A673 (cell line): ENCODE results near the gene SGO2.

ENCODE experiments used
- CTCF ChIP-seq: fragments of 300-800, 200-600 bp; sonication (generic); conservative IDR thresholded peaks from 2 replicates; pipeline ENCODE4 v1.5.1; 2017; ENCODE audit warnings: low read depth, mild to moderate bottlenecking, antibody characterized with exemption, low read length, moderate library complexity, mixed read lengths
- EZH2 ChIP-seq: fragments of 200-600 bp; sonication (generic); IDR thresholded peaks from 2 replicates; pipeline ENCODE4 v1.6.1; 2017; ENCODE audit warnings: borderline replicate concordance, low read depth, mild to moderate bottlenecking, mixed read lengths, antibody characterized with exemption, low read length; ENCODE audit not compliant: poor library complexity, severe bottlenecking

GRCh38 chr2:200506679-200507078, 19.3 kb upstream of the SGO2 start:
- TF ChIP-seq CTCF (no peak), EZH2 (no peak)
